SK-N-SH treated with all-trans-retinoic acid at 6 μM for 48 hours (cell line): ENCODE results near the gene CDH4.

Experiments used
- ATAC-seq: fragments of 200-7000 bp; cut with Tn5 transposase; 3 replicates; pipeline ENCODE4 v1.9.1; 2020; ENCODE audit warnings: mild to moderate bottlenecking, moderate library complexity
- ARNTL ChIP-seq: fragments of 450-650 bp; formaldehyde crosslinking; IDR thresholded peaks from 2 replicates; pipeline ENCODE4 v1.5.0; 2020; ENCODE audit warnings: low read depth, mild to moderate bottlenecking, moderate library complexity, borderline replicate concordance
- BACH2 ChIP-seq: fragments of 250-450 bp; sonication (Bioruptor Pico); IDR thresholded peaks from 2 replicates; pipeline ENCODE4 v1.9.0; 2021; ENCODE audit warnings: mild to moderate bottlenecking, borderline replicate concordance
- CSDC2 ChIP-seq: fragments of 250-450 bp; sonication (Bioruptor Pico); IDR thresholded peaks from 2 replicates; pipeline ENCODE4 v1.5.0; 2020; ENCODE audit warnings: mild to moderate bottlenecking, moderate library complexity
- GLIS3 ChIP-seq: fragments of 250-450 bp; sonication (Bioruptor Pico); IDR thresholded peaks from 2 replicates; pipeline ENCODE4 v1.5.0; 2020; ENCODE audit warnings: mild to moderate bottlenecking, moderate library complexity
- ISL1 ChIP-seq: fragments of 250-450 bp; sonication (Bioruptor Pico); IDR thresholded peaks from 2 replicates; pipeline ENCODE4 v2.1.2; 2022; ENCODE audit warnings: mild to moderate bottlenecking, moderate library complexity
- OSR1 ChIP-seq: fragments of 250-450 bp; sonication (Bioruptor Pico); IDR thresholded peaks from 2 replicates; pipeline ENCODE4 v1.8.0; 2022; ENCODE audit warnings: moderate library complexity, mild to moderate bottlenecking, inconsistent platforms
- PATZ1 ChIP-seq: fragments of 250-450 bp; sonication (Bioruptor Pico); IDR thresholded peaks from 2 replicates; pipeline ENCODE4 v1.8.0; 2020; ENCODE audit warnings: mild to moderate bottlenecking, moderate library complexity, borderline replicate concordance
- PPARA ChIP-seq: fragments of 250-450 bp; sonication (Bioruptor Pico); IDR thresholded peaks from 2 replicates; pipeline ENCODE4 v1.5.0; 2020; ENCODE audit warnings: mild to moderate bottlenecking, borderline replicate concordance
- RARB ChIP-seq: fragments of 250-450 bp; sonication (Bioruptor Pico); IDR thresholded peaks from 2 replicates; pipeline ENCODE4 v1.8.0; 2021; ENCODE audit warnings: mild to moderate bottlenecking, moderate library complexity
- SNAI2 ChIP-seq: fragments of 250-450 bp; sonication (Bioruptor Pico); IDR thresholded peaks from 2 replicates; pipeline ENCODE4 v1.5.0; 2020; ENCODE audit warnings: mild to moderate bottlenecking, moderate library complexity
- TCF4 ChIP-seq: fragments of 250-450 bp; sonication (Bioruptor Pico); IDR thresholded peaks from 2 replicates; pipeline ENCODE4 v1.8.0; 2021; ENCODE audit warnings: mild to moderate bottlenecking, moderate library complexity, borderline replicate concordance
- TOX ChIP-seq: fragments of 250-450 bp; sonication (Bioruptor Pico); IDR thresholded peaks from 2 replicates; pipeline ENCODE4 v1.8.0; 2021; ENCODE audit warnings: mild to moderate bottlenecking, moderate library complexity, borderline replicate concordance
- ZC3H10 ChIP-seq: fragments of 250-450 bp; sonication (Bioruptor Pico); IDR thresholded peaks from 2 replicates; pipeline ENCODE4 v1.5.1; 2021; ENCODE audit warnings: mild to moderate bottlenecking, moderate library complexity
- ZFP3 ChIP-seq: fragments of 250-450 bp; sonication (Bioruptor Pico); IDR thresholded peaks from 2 replicates; pipeline ENCODE4 v1.5.0; 2020; ENCODE audit warnings: mild to moderate bottlenecking, moderate library complexity
- ZFP30 ChIP-seq: fragments of 450-650 bp; formaldehyde crosslinking; IDR thresholded peaks from 2 replicates; pipeline ENCODE4 v1.5.0; 2022; ENCODE audit warnings: mild to moderate bottlenecking, moderate library complexity
- ZNF70 ChIP-seq: fragments of 450-650 bp; formaldehyde crosslinking; IDR thresholded peaks from 2 replicates; pipeline ENCODE4 v1.5.0; 2020; ENCODE audit warnings: mild to moderate bottlenecking, moderate library complexity
- ZNF8 ChIP-seq: fragments of 450-650 bp; formaldehyde crosslinking; IDR thresholded peaks from 2 replicates; pipeline ENCODE4 v1.5.0; 2020; ENCODE audit warnings: mild to moderate bottlenecking, moderate library complexity
- TF ChIP-seq, protein P1 (sequence below): fragments of 250-450 bp; sonication (Bioruptor Pico); IDR thresholded peaks from 2 replicates; pipeline ENCODE4 v1.8.0; 2021; ENCODE audit warnings: low read depth, mild to moderate bottlenecking, moderate library complexity, borderline replicate concordance
- TF ChIP-seq, protein P2 (sequence below): fragments of 250-450 bp; sonication (Bioruptor Pico); IDR thresholded peaks from 2 replicates; pipeline ENCODE4 v1.5.1; 2021; ENCODE audit warnings: mild to moderate bottlenecking, moderate library complexity
- TF ChIP-seq, protein P3 (sequence below): fragments of 250-450 bp; sonication (Bioruptor Pico); IDR thresholded peaks from 2 replicates; pipeline ENCODE4 v1.5.0; 2020; ENCODE audit warnings: mild to moderate bottlenecking, moderate library complexity

CDH4 gene

DNA sequence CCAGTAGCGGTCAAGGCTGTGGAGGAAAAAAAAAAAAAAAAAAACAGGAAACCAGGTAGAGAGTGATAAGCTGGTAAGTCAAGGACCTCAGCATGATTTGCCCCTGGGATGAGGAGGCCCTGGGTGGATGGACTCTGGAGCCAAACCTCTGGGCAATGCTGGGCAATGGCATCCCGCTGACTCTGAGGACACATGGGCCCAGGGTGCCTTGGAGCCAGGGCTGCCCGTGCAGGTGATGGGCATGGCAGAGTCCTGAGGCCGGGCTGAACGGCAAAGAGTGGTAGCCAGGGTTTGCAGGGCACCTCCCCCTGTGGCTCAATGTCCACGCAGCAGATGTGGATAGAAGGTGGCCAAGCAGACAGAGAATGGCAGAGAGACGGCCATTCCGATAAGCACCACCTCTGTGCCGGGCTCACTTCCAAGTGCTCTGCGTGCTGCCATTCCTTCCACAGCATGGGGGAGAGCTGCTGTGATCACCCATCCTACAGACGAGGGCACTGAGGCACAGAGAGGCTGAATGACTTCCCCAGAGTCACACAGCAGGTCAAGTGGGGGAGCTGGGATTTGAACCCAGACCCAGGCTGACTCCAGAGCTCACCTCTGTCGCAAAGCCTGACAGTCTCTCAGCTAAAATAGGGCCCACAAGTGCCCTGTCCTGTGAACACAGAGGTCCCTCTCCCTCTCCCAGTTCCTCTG is 353.9 kb downstream of the CDH4 start:
- ATAC-seq = no peak
- TF ChIP-seq OSR1 (CRISPR knock-in tag) = no peak
- TF ChIP-seq ZNF8 = no peak
- TF ChIP-seq ZFP3 = no peak
- TF ChIP-seq, protein P1, sequence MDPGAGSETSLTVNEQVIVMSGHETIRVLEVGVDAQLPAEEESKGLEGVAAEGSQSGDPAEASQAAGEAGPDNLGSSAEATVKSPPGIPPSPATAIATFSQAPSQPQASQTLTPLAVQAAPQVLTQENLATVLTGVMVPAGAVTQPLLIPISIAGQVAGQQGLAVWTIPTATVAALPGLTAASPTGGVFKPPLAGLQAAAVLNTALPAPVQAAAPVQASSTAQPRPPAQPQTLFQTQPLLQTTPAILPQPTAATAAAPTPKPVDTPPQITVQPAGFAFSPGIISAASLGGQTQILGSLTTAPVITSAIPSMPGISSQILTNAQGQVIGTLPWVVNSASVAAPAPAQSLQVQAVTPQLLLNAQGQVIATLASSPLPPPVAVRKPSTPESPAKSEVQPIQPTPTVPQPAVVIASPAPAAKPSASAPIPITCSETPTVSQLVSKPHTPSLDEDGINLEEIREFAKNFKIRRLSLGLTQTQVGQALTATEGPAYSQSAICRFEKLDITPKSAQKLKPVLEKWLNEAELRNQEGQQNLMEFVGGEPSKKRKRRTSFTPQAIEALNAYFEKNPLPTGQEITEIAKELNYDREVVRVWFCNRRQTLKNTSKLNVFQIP (CRISPR knock-in tag) = no peak
- no peak for TF ChIP-seq TCF4 (CRISPR knock-in tag)
- TF ChIP-seq BACH2 (CRISPR knock-in tag) = no peak

DNA sequence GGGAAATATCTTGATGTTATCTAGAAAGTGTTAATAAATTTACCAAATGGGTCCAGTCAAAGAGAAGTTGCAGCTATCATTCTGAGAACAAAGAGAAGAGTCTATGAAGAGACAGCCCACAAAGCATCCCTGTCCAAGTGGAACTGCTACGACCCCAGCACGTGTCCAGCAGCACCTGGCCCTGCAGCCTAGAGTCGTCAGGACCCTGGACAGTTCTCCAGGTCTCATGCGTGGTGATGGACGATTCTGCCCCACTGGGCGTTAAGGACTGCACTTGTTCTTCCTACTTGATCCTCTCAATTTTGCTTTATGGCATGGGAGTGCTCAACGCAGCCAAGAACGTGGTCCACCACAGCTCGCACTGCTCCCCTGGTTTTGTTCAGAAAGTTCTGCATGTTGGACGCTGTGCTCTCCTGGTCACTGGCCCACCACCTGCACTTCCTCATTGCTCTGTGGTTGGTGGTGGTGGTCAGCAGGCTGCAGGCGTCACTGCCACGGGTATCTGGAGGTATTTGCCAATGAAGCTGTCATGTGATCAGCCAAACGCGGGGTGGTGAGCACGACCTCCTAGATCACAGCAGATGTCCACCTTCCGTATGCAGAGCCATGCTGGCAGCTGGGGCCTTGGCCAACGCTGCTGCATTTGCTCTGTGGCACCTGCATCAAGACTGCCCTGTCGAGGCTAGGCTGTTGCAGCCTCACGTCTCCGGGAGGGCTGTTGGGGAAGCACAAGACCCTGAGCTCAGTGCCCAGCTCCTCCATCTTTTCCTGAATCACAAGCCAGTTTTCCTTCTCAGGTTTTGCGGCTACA is 356.4 kb downstream of the CDH4 start:
- TF ChIP-seq ZFP30 (CRISPR knock-in tag) (no peak), BACH2 (CRISPR knock-in tag) (no peak), OSR1 (CRISPR knock-in tag) (no peak), PATZ1 (no peak), ISL1 (no peak), TOX (CRISPR knock-in tag) (no peak), PPARA (no peak), CSDC2 (CRISPR knock-in tag) (no peak), TCF4 (CRISPR knock-in tag) (no peak), SNAI2 (CRISPR knock-in tag) (no peak), RARB (CRISPR knock-in tag) (no peak), ZFP3 (no peak), ARNTL (no peak)
- TF ChIP-seq, protein P2, sequence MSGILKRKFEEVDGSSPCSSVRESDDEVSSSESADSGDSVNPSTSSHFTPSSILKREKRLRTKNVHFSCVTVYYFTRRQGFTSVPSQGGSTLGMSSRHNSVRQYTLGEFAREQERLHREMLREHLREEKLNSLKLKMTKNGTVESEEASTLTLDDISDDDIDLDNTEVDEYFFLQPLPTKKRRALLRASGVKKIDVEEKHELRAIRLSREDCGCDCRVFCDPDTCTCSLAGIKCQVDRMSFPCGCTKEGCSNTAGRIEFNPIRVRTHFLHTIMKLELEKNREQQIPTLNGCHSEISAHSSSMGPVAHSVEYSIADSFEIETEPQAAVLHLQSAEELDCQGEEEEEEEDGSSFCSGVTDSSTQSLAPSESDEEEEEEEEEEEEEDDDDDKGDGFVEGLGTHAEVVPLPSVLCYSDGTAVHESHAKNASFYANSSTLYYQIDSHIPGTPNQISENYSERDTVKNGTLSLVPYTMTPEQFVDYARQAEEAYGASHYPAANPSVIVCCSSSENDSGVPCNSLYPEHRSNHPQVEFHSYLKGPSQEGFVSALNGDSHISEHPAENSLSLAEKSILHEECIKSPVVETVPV (CRISPR knock-in tag) = no peak
- TF ChIP-seq, protein P3, sequence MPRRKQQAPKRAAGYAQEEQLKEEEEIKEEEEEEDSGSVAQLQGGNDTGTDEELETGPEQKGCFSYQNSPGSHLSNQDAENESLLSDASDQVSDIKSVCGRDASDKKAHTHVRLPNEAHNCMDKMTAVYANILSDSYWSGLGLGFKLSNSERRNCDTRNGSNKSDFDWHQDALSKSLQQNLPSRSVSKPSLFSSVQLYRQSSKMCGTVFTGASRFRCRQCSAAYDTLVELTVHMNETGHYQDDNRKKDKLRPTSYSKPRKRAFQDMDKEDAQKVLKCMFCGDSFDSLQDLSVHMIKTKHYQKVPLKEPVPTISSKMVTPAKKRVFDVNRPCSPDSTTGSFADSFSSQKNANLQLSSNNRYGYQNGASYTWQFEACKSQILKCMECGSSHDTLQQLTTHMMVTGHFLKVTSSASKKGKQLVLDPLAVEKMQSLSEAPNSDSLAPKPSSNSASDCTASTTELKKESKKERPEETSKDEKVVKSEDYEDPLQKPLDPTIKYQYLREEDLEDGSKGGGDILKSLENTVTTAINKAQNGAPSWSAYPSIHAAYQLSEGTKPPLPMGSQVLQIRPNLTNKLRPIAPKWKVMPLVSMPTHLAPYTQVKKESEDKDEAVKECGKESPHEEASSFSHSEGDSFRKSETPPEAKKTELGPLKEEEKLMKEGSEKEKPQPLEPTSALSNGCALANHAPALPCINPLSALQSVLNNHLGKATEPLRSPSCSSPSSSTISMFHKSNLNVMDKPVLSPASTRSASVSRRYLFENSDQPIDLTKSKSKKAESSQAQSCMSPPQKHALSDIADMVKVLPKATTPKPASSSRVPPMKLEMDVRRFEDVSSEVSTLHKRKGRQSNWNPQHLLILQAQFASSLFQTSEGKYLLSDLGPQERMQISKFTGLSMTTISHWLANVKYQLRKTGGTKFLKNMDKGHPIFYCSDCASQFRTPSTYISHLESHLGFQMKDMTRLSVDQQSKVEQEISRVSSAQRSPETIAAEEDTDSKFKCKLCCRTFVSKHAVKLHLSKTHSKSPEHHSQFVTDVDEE = no peak
- TF ChIP-seq, protein P1 (CRISPR knock-in tag) = no peak
- ATAC-seq = no peak

GRCh38 chr20:61609461-61609860 is 357.4 kb downstream of the CDH4 start:
- ATAC-seq = no peak
- TF ChIP-seq ZNF70 (CRISPR knock-in tag) (no peak), ZC3H10 (CRISPR knock-in tag) (no peak), PATZ1 (no peak), ISL1 (no peak), GLIS3 (no peak)
- TF ChIP-seq, protein P2 (CRISPR knock-in tag) = no peak
- TF ChIP-seq, protein P3 = no peak
